Gastrocnemius medialis (tissue), 4 donors: ENCODE results near the gene INPP5D. TPM values are rescaled to one million over a fixed set of nuclear protein-coding genes. Genes with fewer than 3 reads are reported as not detected.
"Not testable (repeated sequence)": the region's sequence is repeated elsewhere in the genome, so short reads cannot be mapped to it uniquely, and the experiment has no call there.

Experiments
- ATAC-seq, 2 donors: fragments of 150-250 bp; one replicate each; pipeline ENCODE4 v1.9.1; 2016
- DNase-seq, 2 donors: peaks; one replicate each; pipeline ENCODE4 v3.0.0-alpha.2; 2019
- H3K27ac ChIP-seq, 4 donors: fragments of 200-600 bp; sonication (generic); 1 replicate in 1 of 4; 2 replicates in 3 of 4; pipeline ENCODE4 v1.5.1; 2016 to 2018; ENCODE audit warnings: mild to moderate bottlenecking in 2 of 4, moderate library complexity in 1 of 4
- H3K27me3 ChIP-seq, 3 donors: fragments of 200-600 bp; sonication (generic) in 2 of 3; 1 replicate in 1 of 3; 2 replicates in 2 of 3; pipeline versions ENCODE4 v1.5.1 to v1.6.0; 2016 to 2019; ENCODE audit warnings: mild to moderate bottlenecking in 1 of 3, moderate library complexity in 1 of 3
- H3K36me3 ChIP-seq, 2 donors: fragments of 200-600 bp; sonication (generic) in 1 of 2; one replicate each; pipeline ENCODE4 v1.5.1; 2017 to 2018
- H3K4me1 ChIP-seq, 2 donors: fragments of 200-600 bp; sonication (generic) in 1 of 2; one replicate each; pipeline ENCODE4 v1.5.1; 2016 to 2017; ENCODE audit warnings: mild to moderate bottlenecking in 2 of 2
- H3K4me3 ChIP-seq, 4 donors: fragments of 200-600 bp; sonication (generic) in 3 of 4; 1 replicate in 1 of 4; 2 replicates in 3 of 4; pipeline ENCODE4 v1.5.1; 2016 to 2019; ENCODE audit warnings: mild to moderate bottlenecking in 2 of 4
- H3K9me3 ChIP-seq, 3 donors: fragments of 200-600 bp; sonication (generic) in 2 of 3; 1 replicate in 1 of 3; 2 replicates in 2 of 3; pipeline ENCODE4 v1.5.1; 2016 to 2019
- POLR2A ChIP-seq, 2 donors: fragments of 450-650 bp; IDR thresholded peaks; one replicate each; pipeline ENCODE4 v1.6.1; 2017; ENCODE audit warnings: antibody characterized with exemption in 2 of 2, mild to moderate bottlenecking in 2 of 2, moderate library complexity in 2 of 2
- in situ Hi-C, 4 donors: fragments of 200-750 bp; cut with MboI; loops; one replicate each; pipeline versions ENCODE4 v1.15.0 to v1.8.0; 2017; ENCODE audit warnings: low sequenced_read_pairs in 4 of 4
- intact Hi-C: fragments of 100-400 bp; cut with DNase I; formaldehyde crosslinking; loops from one replicate; pipeline ENCODE4 v1.15.1; 2023; ENCODE audit warnings: low total_unique reads
- total RNA-seq, 4 donors: library from RNA; depleted of rRNA; stranded (reverse); fragments of >200 nt; gene quantifications; one replicate each; pipeline versions ENCODE4 v1.1.0 to v1.2.3, GENCODE V29; 2016
- TF ChIP-seq, protein P1 (sequence below), 5 experiments: fragments of 450-650 bp in 3 of 5; fragments of 200-600 bp in 2 of 5; sonication (generic) in 2 of 5; IDR thresholded peaks in 4 of 5; conservative IDR thresholded peaks in 1 of 5; 1 replicate in 4 of 5; 2 replicates in 1 of 5; pipeline ENCODE4 v1.5.1; 2016 to 2019; ENCODE audit warnings: antibody characterized with exemption in 5 of 5, mild to moderate bottlenecking in 3 of 5, moderate library complexity in 3 of 5

INPP5D gene
- total RNA-seq, 4 donors from 2014 or later: 1.7 to 18.7 (median 4.9) TPM

DNA sequence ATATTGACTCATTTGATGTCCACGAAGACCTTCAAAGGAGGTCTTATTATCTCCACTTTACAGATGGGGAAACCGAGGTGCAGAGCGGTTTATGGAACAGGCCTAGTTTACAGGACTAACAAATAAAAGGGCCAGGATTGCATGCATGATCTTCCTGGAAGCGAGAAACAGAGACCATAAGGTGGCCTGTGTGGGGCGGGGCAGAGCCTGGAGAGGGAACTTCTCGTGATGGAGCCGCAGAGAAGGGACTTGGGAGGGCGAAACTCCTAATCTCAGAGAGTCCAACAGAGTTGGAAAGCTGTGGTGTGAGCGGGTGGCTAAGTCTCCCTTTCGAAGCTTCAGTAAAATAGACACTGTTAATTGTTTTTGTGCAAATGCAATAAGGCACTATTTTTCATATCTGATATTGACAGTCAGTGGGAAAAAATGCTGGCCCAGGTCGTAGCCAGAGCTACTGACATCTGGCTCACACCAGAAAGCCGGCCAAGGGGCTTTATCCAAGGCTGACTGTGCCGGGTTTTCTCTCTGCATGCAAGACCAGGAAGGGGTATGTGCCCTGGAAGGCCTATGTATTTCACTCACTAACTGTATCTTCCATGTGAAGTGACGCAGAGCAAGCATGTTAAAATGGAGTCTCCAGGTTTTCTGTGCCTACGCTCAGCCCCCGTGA, 4.5 kb downstream of the INPP5D start:
- H3K9me3 ChIP-seq: no peaks in the 10 kb centered on the region
- intact Hi-C loops (no loop called here), in situ Hi-C loops (loop anchor here in 2 of 4 donors (25.0 kb wide), 1 partner anchor 452 kb away; no protein-coding TSS in a partner anchor)
- no peak for DNase-seq
- H3K4me1 ChIP-seq: peaks cover 3 to 13% of the 10 kb centered on the region in 2 donors
- no peak overlapping the region for H3K4me3 ChIP-seq
- no peaks in the 10 kb centered on the region for H3K36me3 ChIP-seq
- TF ChIP-seq, protein P1, sequence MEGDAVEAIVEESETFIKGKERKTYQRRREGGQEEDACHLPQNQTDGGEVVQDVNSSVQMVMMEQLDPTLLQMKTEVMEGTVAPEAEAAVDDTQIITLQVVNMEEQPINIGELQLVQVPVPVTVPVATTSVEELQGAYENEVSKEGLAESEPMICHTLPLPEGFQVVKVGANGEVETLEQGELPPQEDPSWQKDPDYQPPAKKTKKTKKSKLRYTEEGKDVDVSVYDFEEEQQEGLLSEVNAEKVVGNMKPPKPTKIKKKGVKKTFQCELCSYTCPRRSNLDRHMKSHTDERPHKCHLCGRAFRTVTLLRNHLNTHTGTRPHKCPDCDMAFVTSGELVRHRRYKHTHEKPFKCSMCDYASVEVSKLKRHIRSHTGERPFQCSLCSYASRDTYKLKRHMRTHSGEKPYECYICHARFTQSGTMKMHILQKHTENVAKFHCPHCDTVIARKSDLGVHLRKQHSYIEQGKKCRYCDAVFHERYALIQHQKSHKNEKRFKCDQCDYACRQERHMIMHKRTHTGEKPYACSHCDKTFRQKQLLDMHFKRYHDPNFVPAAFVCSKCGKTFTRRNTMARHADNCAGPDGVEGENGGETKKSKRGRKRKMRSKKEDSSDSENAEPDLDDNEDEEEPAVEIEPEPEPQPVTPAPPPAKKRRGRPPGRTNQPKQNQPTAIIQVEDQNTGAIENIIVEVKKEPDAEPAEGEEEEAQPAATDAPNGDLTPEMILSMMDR (IDR thresholded peaks at IDR 0.05 in 4 of 5, conservative IDR thresholded peaks at IDR 0.05 in 1 of 5): no peak
- H3K27ac ChIP-seq: no peak overlapping the region
- no peak for ATAC-seq
- H3K27me3 ChIP-seq: no peaks in the 10 kb centered on the region

DNA sequence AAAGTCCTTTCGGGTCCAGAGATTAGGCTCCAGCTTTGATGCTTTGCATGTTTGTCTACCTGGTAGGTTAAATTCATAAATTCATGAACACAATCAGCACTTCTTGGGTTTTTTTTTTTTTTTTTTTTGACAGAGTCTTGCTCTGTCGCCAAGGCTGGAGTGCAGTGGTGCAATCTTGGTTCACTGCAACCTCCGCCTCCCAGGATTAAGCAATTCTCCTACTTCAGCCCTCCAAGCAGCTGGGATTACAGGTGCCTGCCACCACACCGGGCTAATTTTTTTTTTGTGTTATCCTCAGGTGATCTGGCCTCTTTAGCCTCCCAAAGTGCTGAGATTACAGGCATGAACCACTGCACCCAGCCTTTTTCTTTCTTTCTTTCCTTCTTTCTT, 5.1 kb downstream of the INPP5D start:
- H3K4me3 ChIP-seq, H3K36me3 ChIP-seq, H3K9me3 ChIP-seq, H3K27ac ChIP-seq, ATAC-seq, DNase-seq, H3K27me3 ChIP-seq, intact Hi-C loops: not testable (repeated sequence)
- peaks cover 3 to 13% of the 10 kb centered on the region in 2 donors for H3K4me1 ChIP-seq
- in situ Hi-C loops: loop anchor here in 2 of 4 donors (25.0 kb wide), 1 partner anchor 453 kb away; no protein-coding TSS in a partner anchor

- H3K9me3 ChIP-seq: no peaks in the 10 kb centered on the region
- intact Hi-C loops (no loop called here), in situ Hi-C loops (loop anchor here in 2 of 4 donors (25.0 kb wide), 1 partner anchor 454 kb away; no protein-coding TSS in a partner anchor)
- no peak for ATAC-seq
- no peak overlapping the region for H3K4me3 ChIP-seq
- H3K27ac ChIP-seq: no peak overlapping the region
- peaks cover 3 to 13% of the 10 kb centered on the region in 2 donors for H3K4me1 ChIP-seq
- no peaks in the 10 kb centered on the region for H3K36me3 ChIP-seq
- H3K27me3 ChIP-seq: no peaks in the 10 kb centered on the region
- no peak for TF ChIP-seq POLR2A (IDR thresholded peaks at IDR 0.05)
- TF ChIP-seq, protein P1 (IDR thresholded peaks at IDR 0.05 in 4 of 5, conservative IDR thresholded peaks at IDR 0.05 in 1 of 5): no peak
- no peak for DNase-seq
Observed at GRCh38 chr2:233065954-233066470, 5.9 kb downstream of the INPP5D start.

GRCh38 chr2:233068762-233069418, 8.7 kb downstream of the INPP5D start:
- H3K27ac ChIP-seq: no peak overlapping the region
- H3K4me1 ChIP-seq: peaks cover 0 to 2% of the 10 kb centered on the region in 2 donors
- ATAC-seq (no peak), DNase-seq (no peak)
- peaks cover 0 to 3% (median 0%) of the 10 kb centered on the region in 3 donors for H3K9me3 ChIP-seq
- H3K27me3 ChIP-seq: no peaks in the 10 kb centered on the region
- no peaks in the 10 kb centered on the region for H3K36me3 ChIP-seq
- intact Hi-C loops (no loop called here), in situ Hi-C loops (loop anchor here in 2 of 4 donors (25.0 kb wide), 1 partner anchor 457 kb away; no protein-coding TSS in a partner anchor)
- H3K4me3 ChIP-seq: no peak overlapping the region
- TF ChIP-seq POLR2A (IDR thresholded peaks at IDR 0.05): no peak
- TF ChIP-seq, protein P1 (IDR thresholded peaks at IDR 0.05 in 4 of 5, conservative IDR thresholded peaks at IDR 0.05 in 1 of 5): no peak

DNA sequence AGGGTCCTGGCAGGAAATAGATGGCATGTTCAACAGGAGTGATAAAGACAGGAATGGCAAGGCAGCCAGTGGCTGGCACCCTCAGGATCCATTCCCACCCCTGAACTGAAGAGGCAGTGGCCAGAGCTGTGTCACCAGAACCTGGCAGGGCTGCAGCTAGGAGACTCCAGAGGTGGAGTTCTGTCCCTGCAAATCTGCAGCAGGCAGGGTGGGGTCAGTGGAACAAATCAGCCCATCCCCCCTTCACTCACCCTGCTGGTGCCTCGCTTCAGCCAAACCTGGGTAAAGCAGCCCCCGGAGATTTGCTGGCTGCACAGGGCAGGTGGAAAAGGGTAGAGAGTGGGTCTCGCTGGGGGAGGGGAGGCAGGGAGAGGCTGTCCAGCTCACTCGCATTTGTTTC, 12.7 kb downstream of the INPP5D start:
- H3K9me3 ChIP-seq: peaks cover 0 to 3% (median 0%) of the 10 kb centered on the region in 3 donors
- in situ Hi-C loops (loop anchor here in 2 of 4 donors (25.0 kb wide), 1 partner anchor 461 kb away; no protein-coding TSS in a partner anchor), intact Hi-C loops (no loop called here)
- no peak overlapping the region for H3K27ac ChIP-seq
- H3K36me3 ChIP-seq: no peaks in the 10 kb centered on the region
- H3K4me3 ChIP-seq: no peak overlapping the region
- TF ChIP-seq POLR2A (IDR thresholded peaks at IDR 0.05): no peak
- TF ChIP-seq, protein P1 (IDR thresholded peaks at IDR 0.05 in 4 of 5, conservative IDR thresholded peaks at IDR 0.05 in 1 of 5): no peak
- H3K4me1 ChIP-seq: peaks cover 0 to 3% of the 10 kb centered on the region in 2 donors
- DNase-seq: no peak
- no peaks in the 10 kb centered on the region for H3K27me3 ChIP-seq
- ATAC-seq: no peak
